Measurements from ENCODE around the gene TBL2. TPM values are rescaled to one million over a fixed set of nuclear protein-coding genes. Genes with fewer than 3 reads are reported as not detected.

Gene TBL2
- total and polyA plus RNA-seq, 7 experiments from 2014 or later, result 19.2 to 40.9 (median 29.0) TPM

- Mint-ChIP-seq H3K27me3 (no peaks in the 10 kb centered on the region), H3K4me3 (no peak overlapping the region), H3K36me3 (peaks cover 4 to 44% (median 14%) of the 10 kb centered on the region in 5 donors), H3K9me3 (no peaks in the 10 kb centered on the region), H3K4me1 (peaks cover 7 to 36% (median 23%) of the 10 kb centered on the region in 7 donors), H3K27ac (no peak overlapping the region)
- no peak for DNase-seq
- H3K4me3 ChIP-seq (ENCODE audit: low read length), result no peak overlapping the region
- H3K36me3 ChIP-seq (ENCODE audit: control insufficient read depth in 2 of 3, insufficient read depth in 3 of 3, low read length in 3 of 3), result peaks cover 6 to 63% (median 26%) of the 10 kb centered on the region in 3 experiments
- CTCF ChIA-PET, result no interaction called here
- peaks cover 14% of the 10 kb centered on the region in 2 donors for H3K4me1 ChIP-seq (ENCODE audit: control insufficient read depth in 2 of 2, insufficient read depth in 2 of 2, low read length in 2 of 2)
- intact Hi-C loops (cut with micrococcal nuclease), result loop anchor here (10.0 kb wide), 2 partner anchors 272 to 602 kb away; partner anchors contain the start of genes EIF4H (in 1 of the 2) and METTL27 (in 1 of the 2)
- no peak for ATAC-seq
- POLR2A ChIA-PET, result no interaction called here
- H3K27me3 ChIP-seq (ENCODE audit: control insufficient read depth in 2 of 2, insufficient read depth in 2 of 2, low read length in 2 of 2), result no peaks in the 10 kb centered on the region
- H3K9me3 ChIP-seq (ENCODE audit: control insufficient read depth in 2 of 3, low read length in 3 of 3), result no peaks in the 10 kb centered on the region
- no peak overlapping the region for H3K27ac ChIP-seq (ENCODE audit: low read depth, low read length)
Measured at GRCh38 chr7:73573276-73573675, 5.1 kb downstream of the TBL2 start.

GRCh38 chr7:73572767-73573186 lies 5.6 kb downstream of the TBL2 start:
- no peak overlapping the region for H3K4me3 Mint-ChIP-seq
- DNase-seq (no peak), ATAC-seq (no peak)
- H3K36me3 Mint-ChIP-seq, result peaks cover 4 to 44% (median 14%) of the 10 kb centered on the region in 5 donors
- H3K36me3 ChIP-seq (ENCODE audit: control insufficient read depth in 2 of 3, insufficient read depth in 3 of 3, low read length in 3 of 3), result peaks cover 6 to 59% (median 26%) of the 10 kb centered on the region in 3 experiments
- ChIA-PET POLR2A (interaction anchor here (1.3 kb wide), 1 partner anchor 11 kb away, joined by 4 read pairs; no protein-coding TSS in a partner anchor), CTCF (interaction anchor here (0.6 kb wide), 1 partner anchor 787 kb away, joined by 10 read pairs; no protein-coding TSS in a partner anchor)
- no peaks in the 10 kb centered on the region for H3K9me3 Mint-ChIP-seq
- no peak overlapping the region for H3K4me3 ChIP-seq (ENCODE audit: low read length)
- H3K27ac Mint-ChIP-seq, result no peak overlapping the region
- no peaks in the 10 kb centered on the region for H3K9me3 ChIP-seq (ENCODE audit: control insufficient read depth in 2 of 3, low read length in 3 of 3)
- no peaks in the 10 kb centered on the region for H3K27me3 ChIP-seq (ENCODE audit: control insufficient read depth in 2 of 2, insufficient read depth in 2 of 2, low read length in 2 of 2)
- peaks cover 13 to 19% of the 10 kb centered on the region in 2 donors for H3K4me1 ChIP-seq (ENCODE audit: control insufficient read depth in 2 of 2, insufficient read depth in 2 of 2, low read length in 2 of 2)
- intact Hi-C loops (cut with micrococcal nuclease), result loop anchor here (10.0 kb wide), 2 partner anchors 272 to 602 kb away; partner anchors contain the start of genes EIF4H (in 1 of the 2) and METTL27 (in 1 of the 2)
- peaks cover 11 to 38% (median 27%) of the 10 kb centered on the region in 7 donors for H3K4me1 Mint-ChIP-seq
- no peak overlapping the region for H3K27ac ChIP-seq (ENCODE audit: low read depth, low read length)
- no peaks in the 10 kb centered on the region for H3K27me3 Mint-ChIP-seq

GRCh38 chr7:73570977-73571376 lies 7.4 kb downstream of the TBL2 start:
- no peaks in the 10 kb centered on the region for H3K27me3 ChIP-seq (ENCODE audit: control insufficient read depth in 2 of 2, insufficient read depth in 2 of 2, low read length in 2 of 2)

GRCh38 chr7:73570521-73570920 lies 7.9 kb downstream of the TBL2 start:
- Mint-ChIP-seq H3K27me3 (no peaks in the 10 kb centered on the region), H3K36me3 (peaks cover 4 to 44% (median 14%) of the 10 kb centered on the region in 5 donors), H3K4me1 (peaks cover 11 to 43% (median 34%) of the 10 kb centered on the region in 7 donors), H3K9me3 (no peaks in the 10 kb centered on the region), H3K4me3 (no peak overlapping the region), H3K27ac (no peak overlapping the region)
- intact Hi-C loops (cut with micrococcal nuclease), result loop anchor here (10.0 kb wide), 2 partner anchors 274 to 604 kb away; partner anchors contain the start of genes EIF4H (in 1 of the 2) and METTL27 (in 1 of the 2)
- H3K27me3 ChIP-seq (ENCODE audit: control insufficient read depth in 2 of 2, insufficient read depth in 2 of 2, low read length in 2 of 2), result no peaks in the 10 kb centered on the region
- ChIA-PET POLR2A (interaction anchor here (1.4 kb wide), 1 partner anchor 13 kb away, joined by 3 read pairs; the partner anchor contains the start of gene BCL7B), CTCF (no interaction called here)
- ATAC-seq (no peak), DNase-seq (no peak)
- H3K27ac ChIP-seq (ENCODE audit: low read depth, low read length), result no peak overlapping the region
- H3K4me3 ChIP-seq (ENCODE audit: low read length), result no peak overlapping the region
- H3K36me3 ChIP-seq (ENCODE audit: control insufficient read depth in 2 of 3, insufficient read depth in 3 of 3, low read length in 3 of 3), result peaks cover 6 to 59% (median 26%) of the 10 kb centered on the region in 3 experiments
- peaks cover 5 to 18% of the 10 kb centered on the region in 2 donors for H3K4me1 ChIP-seq (ENCODE audit: control insufficient read depth in 2 of 2, insufficient read depth in 2 of 2, low read length in 2 of 2)
- no peaks in the 10 kb centered on the region for H3K9me3 ChIP-seq (ENCODE audit: control insufficient read depth in 2 of 3, low read length in 3 of 3)

More at GRCh38 chr7:73570977-73571376, 7.4 kb downstream of the TBL2 start:
- Histone ChIP-seq H3K4me3 (ENCODE audit: low read length) (no peak overlapping the region), H3K9me3 (ENCODE audit: control insufficient read depth in 2 of 3, low read length in 3 of 3) (no peaks in the 10 kb centered on the region), H3K4me1 (ENCODE audit: control insufficient read depth in 2 of 2, insufficient read depth in 2 of 2, low read length in 2 of 2) (peaks cover under 1 to 13% of the 10 kb centered on the region in 2 donors), H3K36me3 (ENCODE audit: control insufficient read depth in 2 of 3, insufficient read depth in 3 of 3, low read length in 3 of 3) (peaks cover 6 to 59% (median 26%) of the 10 kb centered on the region in 3 experiments), H3K27ac (ENCODE audit: low read depth, low read length) (no peak overlapping the region)
- CTCF ChIA-PET, result interaction anchor here (0.6 kb wide), 1 partner anchor 11 kb away, joined by 3 read pairs; no protein-coding TSS in a partner anchor
- POLR2A ChIA-PET, result no interaction called here
- intact Hi-C loops (cut with micrococcal nuclease), result loop anchor here (10.0 kb wide), 2 partner anchors 274 to 604 kb away; partner anchors contain the start of genes EIF4H (in 1 of the 2) and METTL27 (in 1 of the 2)
- Mint-ChIP-seq H3K36me3 (peaks cover 4 to 44% (median 14%) of the 10 kb centered on the region in 5 donors), H3K27me3 (no peaks in the 10 kb centered on the region), H3K9me3 (no peaks in the 10 kb centered on the region), H3K27ac (peak overlapping the region in 2 of 9 donors; percentile 36 to 51), H3K4me1 (peaks cover 11 to 38% (median 29%) of the 10 kb centered on the region in 7 donors), H3K4me3 (no peak overlapping the region)
- ATAC-seq (no peak), DNase-seq (no peak)

GRCh38 chr7:73569042-73569608 lies 9.3 kb downstream of the TBL2 start:
- no peak for DNase-seq
- Histone ChIP-seq H3K36me3 (ENCODE audit: control insufficient read depth in 2 of 3, insufficient read depth in 3 of 3, low read length in 3 of 3) (peaks cover 6 to 50% (median 20%) of the 10 kb centered on the region in 3 experiments), H3K4me3 (ENCODE audit: low read length) (no peak overlapping the region), H3K27me3 (ENCODE audit: control insufficient read depth in 2 of 2, insufficient read depth in 2 of 2, low read length in 2 of 2) (no peaks in the 10 kb centered on the region), H3K4me1 (ENCODE audit: control insufficient read depth in 2 of 2, insufficient read depth in 2 of 2, low read length in 2 of 2) (peaks cover 7 to 18% of the 10 kb centered on the region in 2 donors), H3K9me3 (ENCODE audit: control insufficient read depth in 2 of 3, low read length in 3 of 3) (no peaks in the 10 kb centered on the region), H3K27ac (ENCODE audit: low read depth, low read length) (no peak overlapping the region)
- ChIA-PET POLR2A (interaction anchor here (0.6 to 2.4 kb wide), 4 partner anchors 9 to 69 kb away, joined by 3 to 10 read pairs (median 6); partner anchors contain the start of genes BAZ1B, BCL7B and TBL2), CTCF (interaction anchor here (0.6 kb wide), 1 partner anchor 42 kb away, joined by 4 read pairs; no protein-coding TSS in a partner anchor)
- H3K4me1 Mint-ChIP-seq, result peaks cover 14 to 44% (median 33%) of the 10 kb centered on the region in 7 donors
- peaks cover 4 to 39% (median 10%) of the 10 kb centered on the region in 5 donors for H3K36me3 Mint-ChIP-seq
- intact Hi-C loops (cut with micrococcal nuclease), result no loop called here
- no peaks in the 10 kb centered on the region for H3K9me3 Mint-ChIP-seq
- ATAC-seq, result no peak
- no peaks in the 10 kb centered on the region for H3K27me3 Mint-ChIP-seq
- H3K4me3 Mint-ChIP-seq, result no peak overlapping the region
- peak overlapping the region in 4 of 9 donors; percentile 4 to 48 (median 8) for H3K27ac Mint-ChIP-seq

- Histone ChIP-seq H3K27me3 (ENCODE audit: control insufficient read depth in 2 of 2, insufficient read depth in 2 of 2, low read length in 2 of 2) (no peaks in the 10 kb centered on the region), H3K27ac (ENCODE audit: low read depth, low read length) (no peak overlapping the region), H3K36me3 (ENCODE audit: control insufficient read depth in 2 of 3, insufficient read depth in 3 of 3, low read length in 3 of 3) (peaks cover 6 to 39% (median 12%) of the 10 kb centered on the region in 3 experiments), H3K9me3 (ENCODE audit: control insufficient read depth in 2 of 3, low read length in 3 of 3) (no peaks in the 10 kb centered on the region), H3K4me3 (ENCODE audit: low read length) (no peak overlapping the region), H3K4me1 (ENCODE audit: control insufficient read depth in 2 of 2, insufficient read depth in 2 of 2, low read length in 2 of 2) (peaks cover 7 to 18% of the 10 kb centered on the region in 2 donors)
- no peak overlapping the region for H3K4me3 Mint-ChIP-seq
- H3K36me3 Mint-ChIP-seq, result peaks cover 0 to 30% (median 5%) of the 10 kb centered on the region in 5 donors
- CTCF ChIA-PET, result interaction anchor here (0.6 to 1.0 kb wide), 3 partner anchors 8 to 157 kb away, joined by 3 to 4 read pairs (median 3); no protein-coding TSS in a partner anchor
- H3K4me1 Mint-ChIP-seq, result peaks cover 12 to 44% (median 33%) of the 10 kb centered on the region in 7 donors
- POLR2A ChIA-PET, result interaction anchor here (1.1 to 2.4 kb wide), 4 partner anchors 9 to 46 kb away, joined by 3 to 10 read pairs (median 8); partner anchors contain the start of genes BAZ1B and TBL2
- DNase-seq, result no peak
- intact Hi-C loops (cut with micrococcal nuclease), result no loop called here
- no peaks in the 10 kb centered on the region for H3K27me3 Mint-ChIP-seq
- ATAC-seq, result no peak
- no peaks in the 10 kb centered on the region for H3K9me3 Mint-ChIP-seq
- H3K27ac Mint-ChIP-seq, result peak overlapping the region in 7 of 9 donors; percentile 51 to 84 (median 60)
Measured at GRCh38 chr7:73567846-73568685, 10.3 kb downstream of the TBL2 start.
